H9 (cell line): ENCODE data around the gene TMPRSS6. TPM values are rescaled to one million over a fixed set of nuclear protein-coding genes. Genes with fewer than 3 reads are reported as not detected.

ENCODE experiments used
- DNase-seq: peaks from one replicate; pipeline ENCODE4 v3.0.0-alpha.2; 2017
- H2AFZ ChIP-seq: one replicate; pipeline ENCODE4 v1.6.1; 2013; ENCODE audit warnings: mild to moderate bottlenecking, low read length, control low read depth, moderate library complexity
- H2AK5ac ChIP-seq: 2 replicates; pipeline ENCODE4 v1.6.1; 2013; ENCODE audit warnings: low read length, control low read depth, mixed read lengths; ENCODE audit not compliant: insufficient read length
- H2BK120ac ChIP-seq: one replicate; pipeline ENCODE4 v1.6.1; 2013; ENCODE audit warnings: low read depth, mild to moderate bottlenecking, low read length, control low read depth, inconsistent platforms; ENCODE audit not compliant: poor library complexity, severe bottlenecking
- H2BK12ac ChIP-seq: 2 replicates; pipeline ENCODE4 v1.6.1; 2013; ENCODE audit warnings: low read length, control low read depth, mixed read lengths, low read depth; ENCODE audit not compliant: insufficient read length
- H2BK15ac ChIP-seq: 2 replicates; pipeline ENCODE4 v1.6.1; 2013; ENCODE audit warnings: low read depth, low read length, control low read depth
- H2BK20ac ChIP-seq: one replicate; pipeline ENCODE4 v1.6.1; 2013; ENCODE audit warnings: low read depth, mild to moderate bottlenecking, low read length, control low read depth, inconsistent platforms; ENCODE audit not compliant: poor library complexity, severe bottlenecking
- H2BK5ac ChIP-seq: 2 replicates; pipeline ENCODE4 v1.6.1; 2013; ENCODE audit warnings: low read length, control low read depth, mixed read lengths; ENCODE audit not compliant: insufficient read length
- H3K14ac ChIP-seq: 2 replicates; pipeline ENCODE4 v1.6.1; 2013; ENCODE audit warnings: low read length, control low read depth; ENCODE audit not compliant: insufficient read depth
- H3K18ac ChIP-seq: 2 replicates; pipeline ENCODE4 v1.6.1; 2013; ENCODE audit warnings: low read depth, mild to moderate bottlenecking, mixed read lengths, low read length, control low read depth; ENCODE audit not compliant: insufficient read length
- H3K23ac ChIP-seq: 2 replicates; pipeline ENCODE4 v1.6.1; 2013; ENCODE audit warnings: low read length, control low read depth, mixed read lengths, low read depth; ENCODE audit not compliant: insufficient read length
- H3K23me2 ChIP-seq: 2 replicates; pipeline ENCODE4 v1.6.1; 2013; ENCODE audit warnings: low read depth, mild to moderate bottlenecking, mixed read lengths, low read length, control low read depth; ENCODE audit not compliant: insufficient read length, poor library complexity, severe bottlenecking
- H3K27ac ChIP-seq: 2 replicates; pipeline ENCODE4 v1.5.1; 2013; ENCODE audit warnings: low read length, control low read depth, mixed read lengths, low read depth; ENCODE audit not compliant: insufficient read length
- H3K27me3 ChIP-seq: 2 replicates; pipeline ENCODE4 v1.6.1; 2013; ENCODE audit warnings: low read length, control low read depth, inconsistent platforms; ENCODE audit not compliant: insufficient read depth
- H3K4ac ChIP-seq: 2 replicates; pipeline ENCODE4 v1.6.1; 2013; ENCODE audit warnings: low read depth, mild to moderate bottlenecking, control low read depth, inconsistent platforms, low read length, moderate library complexity
- H3K4me1 ChIP-seq: 2 replicates; pipeline ENCODE4 v1.6.1; 2013; ENCODE audit warnings: low read length, control low read depth, inconsistent platforms; ENCODE audit not compliant: insufficient read depth
- H3K4me2 ChIP-seq: 2 replicates; pipeline ENCODE4 v1.6.1; 2013; ENCODE audit warnings: low read length, control low read depth, mixed read lengths; ENCODE audit not compliant: insufficient read length, insufficient read depth
- H3K56ac ChIP-seq: 2 replicates; pipeline ENCODE4 v1.6.1; 2013; ENCODE audit warnings: low read depth, mild to moderate bottlenecking, mixed read lengths, low read length, control low read depth; ENCODE audit not compliant: insufficient read length
- H3K79me1 ChIP-seq: 2 replicates; pipeline ENCODE4 v1.6.1; 2013; ENCODE audit warnings: low read depth, mild to moderate bottlenecking, moderate library complexity, low read length, control low read depth, inconsistent platforms; ENCODE audit not compliant: insufficient read depth, poor library complexity, severe bottlenecking
- H3K79me2 ChIP-seq: 2 replicates; pipeline ENCODE4 v1.6.1; 2013; ENCODE audit warnings: low read length, control low read depth, inconsistent platforms; ENCODE audit not compliant: insufficient read depth
- H3K9ac ChIP-seq: 2 replicates; pipeline ENCODE4 v1.6.1; 2013; ENCODE audit warnings: low read length, control low read depth, mixed read lengths; ENCODE audit not compliant: insufficient read length; ENCODE audit errors: extremely low read depth
- H3K9me3 ChIP-seq: one replicate; pipeline ENCODE4 v1.6.1; 2013; ENCODE audit warnings: low read depth, low read length, inconsistent platforms; ENCODE audit not compliant: control insufficient read depth
- H3T11ph ChIP-seq: one replicate; pipeline ENCODE4 v1.6.1; 2013; ENCODE audit warnings: mild to moderate bottlenecking, low read length, control low read depth, inconsistent platforms
- H4K20me1 ChIP-seq: one replicate; pipeline ENCODE4 v1.6.1; 2013; ENCODE audit not compliant: control insufficient read depth, insufficient read length, insufficient read depth
- H4K5ac ChIP-seq: 2 replicates; pipeline ENCODE4 v1.6.1; 2013; ENCODE audit warnings: low read depth, mild to moderate bottlenecking, mixed read lengths, low read length, control low read depth; ENCODE audit not compliant: insufficient read length
- H4K8ac ChIP-seq: replicated peaks from 2 replicates; pipeline ENCODE4 v1.6.1; 2013; ENCODE audit warnings: low read length, control low read depth, mixed read lengths, low read depth; ENCODE audit not compliant: insufficient read length
- H4K91ac ChIP-seq: 2 replicates; pipeline ENCODE4 v1.6.1; 2013; ENCODE audit warnings: low read depth, mild to moderate bottlenecking, moderate library complexity, mixed read lengths, low read length, control low read depth; ENCODE audit not compliant: insufficient read length
- H3K27ac Mint-ChIP-seq, 3 experiments: 2 replicates in 2 of 3; 3 replicates in 1 of 3; pipeline ENCODE4 v1.8.0; 2020 to 2021; ENCODE audit warnings: mixed read lengths in 3 of 3, mild to moderate bottlenecking in 1 of 3, moderate library complexity in 1 of 3
- H3K27me3 Mint-ChIP-seq: 2 replicates; pipeline ENCODE4 v1.8.0; 2021; ENCODE audit warnings: low read depth, mild to moderate bottlenecking, moderate library complexity, mixed read lengths
- H3K36me3 Mint-ChIP-seq, 3 experiments: 2 replicates in 2 of 3; 3 replicates in 1 of 3; pipeline ENCODE4 v1.8.0; 2020 to 2021; ENCODE audit warnings: low read depth in 3 of 3, mixed read lengths in 3 of 3; ENCODE audit not compliant: insufficient read depth in 1 of 3
- H3K4me1 Mint-ChIP-seq, 2 experiments: 2 replicates each; pipeline ENCODE4 v1.8.0; 2020; ENCODE audit warnings: mixed read lengths in 2 of 2
- H3K4me3 Mint-ChIP-seq, 2 experiments: 2 replicates in 1 of 2; 3 replicates in 1 of 2; pipeline ENCODE4 v1.8.0; 2020 to 2021; ENCODE audit warnings: mild to moderate bottlenecking in 2 of 2, mixed read lengths in 2 of 2, moderate library complexity in 1 of 2
- H3K9me3 Mint-ChIP-seq, 2 experiments: 2 replicates in 1 of 2; 3 replicates in 1 of 2; pipeline ENCODE4 v1.8.0; 2020; ENCODE audit warnings: mild to moderate bottlenecking in 2 of 2, mixed read lengths in 2 of 2, moderate library complexity in 1 of 2
- CTCF ChIP-seq: fragments of 200-600 bp; sonication (generic); conservative IDR thresholded peaks from 3 replicates; pipeline ENCODE4 v1.8.0; 2021; ENCODE audit warnings: antibody characterized with exemption, mild to moderate bottlenecking
- WGBS: extraction: QIAGEN DNeasy Blood & Tissue Kit; methylation state at CpG from one replicate; pipeline ENCODE4 v1.1.7; 2013; ENCODE audit warnings: missing lambda C conversion rate, low lambda C conversion rate, mixed read lengths; ENCODE audit not compliant: insufficient read length; ENCODE audit errors: extremely low coverage; 5-methylcytosine and 5-hydroxymethylcytosine counted together
- total RNA-seq: library from RNA; stranded (reverse); gene quantifications from 2 replicates; pipeline ENCODE4 v1.2.1, GENCODE V29; 2021

The TMPRSS6 gene
- total RNA-seq, 1 experiment from 2014 or later, result not detected

- Histone ChIP-seq H2BK120ac (no peak overlapping the region), H2BK12ac (no peak overlapping the region), H3K27ac (no peak overlapping the region), H3K4me2 (no peak overlapping the region), H2BK15ac (no peak overlapping the region), H3K23me2 (no peaks in the 10 kb centered on the region), H3K79me2 (no peaks in the 10 kb centered on the region), H3K18ac (no peak overlapping the region), H3K9me3 (no peaks in the 10 kb centered on the region), H3T11ph (no peak overlapping the region), H2AFZ (no peak overlapping the region), H2AK5ac (no peak overlapping the region), H3K56ac (no peak overlapping the region), H3K27me3 (no peaks in the 10 kb centered on the region; the same call in 1 of the 2 replicates), H4K5ac (no peak overlapping the region), H3K4ac (no peak overlapping the region), H3K23ac (no peak overlapping the region), H2BK20ac (no peak overlapping the region), H3K14ac (no peak overlapping the region), H4K8ac (no peak overlapping the region), H3K4me1 (no peaks in the 10 kb centered on the region; the same call in 1 of the 2 replicates), H3K9ac (no peak overlapping the region), H4K20me1 (no peaks in the 10 kb centered on the region), H2BK5ac (no peak overlapping the region), H3K79me1 (no peaks in the 10 kb centered on the region), H4K91ac (no peak overlapping the region)
- H3K4me1 Mint-ChIP-seq, result peaks cover 10% of the 10 kb centered on the region in 2 experiments; a peak in 3 of 4 replicates
- WGBS, result no CpG with 5 or more reads among the region's 5 CpGs
- H3K4me3 Mint-ChIP-seq, result no peak overlapping the region
- DNase-seq, result no peak
- TF ChIP-seq CTCF, result no peak
- H3K27me3 Mint-ChIP-seq, result peaks cover 55% of the 10 kb centered on the region
- H3K36me3 Mint-ChIP-seq, result no peaks in the 10 kb centered on the region
- H3K27ac Mint-ChIP-seq, result no peak overlapping the region
- no peaks in the 10 kb centered on the region for H3K9me3 Mint-ChIP-seq
Observed at GRCh38 chr22:37079158-37079557, 30.4 kb downstream of the TMPRSS6 start.
